GM19455 (cell line): ENCODE measurements around the gene RHOBTB1.
"Not testable (repeated sequence)": the region's sequence is repeated elsewhere in the genome, so short reads cannot be mapped to it uniquely, and the experiment has no call there.

Source experiments
- ATAC-seq: cut with Tn5 transposase; IDR thresholded peaks from one replicate; pipeline ENCODE4 v1.9.1; 2021; ENCODE audit not compliant: unreplicated experiment

Gene RHOBTB1

DNA sequence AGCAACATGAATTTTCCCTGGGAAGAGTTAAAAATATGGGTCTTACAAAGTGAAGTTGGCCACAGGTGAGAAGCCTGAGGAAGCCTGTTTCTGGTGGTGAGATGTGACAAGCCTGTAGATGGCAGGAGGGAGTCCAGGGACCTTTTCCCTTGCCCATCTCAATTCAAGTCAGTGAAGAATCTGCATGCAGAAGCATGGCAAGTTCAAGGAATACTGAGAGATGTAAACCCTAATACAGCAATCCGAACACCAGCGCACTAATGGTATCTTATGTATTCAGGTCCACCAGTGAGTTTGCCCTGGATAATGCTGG lies 73.6 kb downstream of the RHOBTB1 start:
- no peak for ATAC-seq

DNA sequence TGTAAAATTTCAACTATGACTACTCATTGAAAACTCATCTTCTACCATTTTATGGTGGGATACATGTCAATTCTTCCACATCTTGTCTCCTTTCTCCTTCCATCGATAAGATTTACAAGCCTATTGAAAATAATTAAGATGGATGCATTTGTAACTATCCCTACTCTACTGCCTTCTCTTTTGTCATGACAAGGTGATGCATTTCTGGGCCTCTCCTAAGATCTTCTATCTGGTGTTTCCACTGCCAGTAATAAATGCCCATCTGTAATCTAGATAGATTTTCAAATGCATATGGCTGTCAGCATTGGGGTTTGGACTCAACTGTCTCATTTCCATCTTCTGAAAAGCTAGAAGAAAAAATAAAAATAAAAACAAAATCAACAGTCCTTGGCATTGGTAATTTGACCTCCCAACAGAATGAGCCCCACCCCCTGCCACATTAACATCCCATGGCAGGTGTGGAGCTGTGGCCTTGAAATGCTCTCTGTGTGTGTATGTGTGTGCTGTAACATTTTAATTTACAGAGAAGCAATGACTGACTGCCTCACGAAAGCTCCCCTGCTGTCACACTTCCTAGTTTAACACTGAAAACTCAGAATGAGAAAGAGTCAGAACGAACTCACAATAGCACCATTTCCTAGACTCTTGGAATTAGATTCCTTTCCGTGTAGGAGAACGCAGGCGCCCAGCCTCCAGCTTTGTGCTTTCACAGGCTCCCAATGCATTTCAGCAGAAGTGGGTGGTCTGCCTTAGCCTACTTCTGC lies 74.2 kb downstream of the RHOBTB1 start:
- no peak for ATAC-seq

- ATAC-seq: no peak
Measured at GRCh38 chr10:60868946-60869345, 75.0 kb downstream of the RHOBTB1 start.

GRCh38 chr10:60865198-60865783 lies 78.7 kb downstream of the RHOBTB1 start:
- no peak for ATAC-seq

DNA sequence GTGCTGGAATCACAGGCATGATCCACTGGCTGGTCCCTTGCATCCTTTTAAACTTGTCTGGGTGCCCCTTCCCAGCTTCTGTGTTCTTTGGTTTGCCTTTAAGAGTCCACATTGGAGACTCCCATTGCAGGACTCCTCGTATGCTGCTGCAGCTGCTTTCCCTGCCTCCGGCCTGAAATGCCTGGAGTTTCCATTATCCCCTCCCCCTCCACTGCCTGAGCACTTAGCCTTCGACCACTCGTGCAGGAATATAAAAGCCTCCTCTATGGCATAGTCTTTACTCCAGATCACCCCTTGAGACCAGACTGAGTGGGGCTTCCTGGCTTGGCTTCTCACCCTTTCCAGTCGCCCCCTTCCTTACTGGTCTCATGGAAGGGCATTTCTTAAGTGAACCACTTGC lies 80.2 kb downstream of the RHOBTB1 start:
- no peak for ATAC-seq

- no peak for ATAC-seq
Measured at GRCh38 chr10:60862517-60862916, 81.5 kb downstream of the RHOBTB1 start.

GRCh38 chr10:60856405-60856804 lies 87.6 kb downstream of the RHOBTB1 start:
- no peak for ATAC-seq

- no peak for ATAC-seq
Measured at GRCh38 chr10:60853637-60854036, 90.3 kb downstream of the RHOBTB1 start.

GRCh38 chr10:60853107-60853506 lies 90.9 kb downstream of the RHOBTB1 start:
- no peak for ATAC-seq

- no peak for ATAC-seq
Measured at GRCh38 chr10:60849740-60850139, 94.2 kb downstream of the RHOBTB1 start.

GRCh38 chr10:60849217-60849616 lies 94.8 kb downstream of the RHOBTB1 start:
- no peak for ATAC-seq

DNA sequence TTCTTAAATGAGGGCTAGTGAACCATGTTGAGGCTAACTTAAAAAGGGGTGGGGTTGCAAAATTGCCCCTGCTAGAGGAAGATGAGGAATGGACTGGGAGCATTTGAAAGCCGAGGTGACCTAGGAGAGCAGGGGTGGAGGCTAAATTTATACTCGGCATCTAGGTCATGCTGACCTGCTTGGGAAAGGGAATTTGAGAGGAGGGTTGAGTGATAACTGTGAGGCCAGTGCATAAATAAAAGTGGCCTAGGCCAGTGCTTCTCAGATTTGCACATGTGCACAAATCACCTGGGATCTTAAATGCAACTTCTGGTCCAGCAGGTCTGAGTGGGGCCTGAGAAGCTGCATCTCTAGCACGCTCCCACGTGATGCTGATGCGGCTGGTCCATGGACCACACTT lies 95.3 kb downstream of the RHOBTB1 start:
- ATAC-seq: no peak

DNA sequence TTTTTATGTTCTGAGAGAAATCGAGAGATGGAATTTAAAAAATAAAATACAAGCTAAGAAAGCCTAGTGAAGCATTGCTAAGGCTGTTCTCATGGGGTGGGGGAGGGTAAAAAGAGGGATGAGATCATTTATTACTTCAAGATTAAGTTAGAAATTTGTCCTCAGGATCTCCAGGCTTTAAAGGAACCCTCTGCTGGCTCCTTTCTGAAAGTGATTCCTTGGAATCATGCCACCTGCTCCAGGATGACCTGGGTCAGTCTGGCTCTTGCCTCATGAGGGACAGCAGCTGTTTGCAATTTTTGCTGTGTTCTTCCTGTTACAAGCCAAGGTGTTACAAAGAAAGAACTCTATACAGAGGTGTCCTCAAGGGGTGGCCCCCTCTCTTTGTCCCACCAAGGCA lies 95.9 kb downstream of the RHOBTB1 start:
- ATAC-seq: no peak

DNA sequence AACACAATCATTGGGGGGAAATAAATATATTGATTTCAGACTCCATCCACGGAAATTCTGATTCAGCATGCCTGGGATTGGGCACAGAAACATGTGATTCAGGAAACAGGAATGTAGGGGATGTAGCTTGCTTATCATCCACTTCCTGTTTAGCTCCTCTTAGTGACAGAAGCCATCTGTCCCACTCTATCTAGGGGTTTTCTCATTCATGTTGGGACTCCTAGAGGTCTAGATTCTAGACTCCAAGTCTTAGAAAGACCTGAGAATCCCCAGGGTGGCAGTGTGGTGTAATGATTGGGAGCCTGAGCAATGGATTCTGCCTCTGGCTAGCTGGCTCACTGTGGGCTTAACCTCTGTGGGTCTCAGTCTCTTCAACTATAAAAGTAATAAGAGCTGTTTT lies 97.8 kb downstream of the RHOBTB1 start:
- ATAC-seq: no peak

- no peak for ATAC-seq
Measured at GRCh38 chr10:60845038-60845437, 98.9 kb downstream of the RHOBTB1 start.

DNA sequence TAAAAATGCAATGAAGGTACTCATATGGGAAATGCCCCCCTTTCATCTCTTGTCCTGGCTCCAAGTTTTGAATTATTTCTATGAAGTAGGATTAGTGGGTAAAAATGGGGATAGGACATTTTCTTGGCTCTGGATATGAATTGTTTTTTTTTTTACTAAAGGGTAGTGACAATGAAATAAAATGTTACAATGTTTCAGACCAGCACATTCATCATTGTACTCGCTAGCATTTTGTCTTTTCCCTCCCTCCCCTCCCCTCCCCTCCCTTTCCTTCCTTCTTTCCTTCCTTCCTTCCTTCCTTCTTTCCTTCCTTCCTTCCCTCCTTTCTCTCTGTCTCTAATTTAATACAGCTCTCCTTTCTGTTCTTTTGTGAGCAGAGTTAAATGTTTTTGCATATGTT lies 101.3 kb downstream of the RHOBTB1 start:
- no peak for ATAC-seq

- not testable (repeated sequence) for ATAC-seq
Measured at GRCh38 chr10:60841227-60841626, 102.8 kb downstream of the RHOBTB1 start.

DNA sequence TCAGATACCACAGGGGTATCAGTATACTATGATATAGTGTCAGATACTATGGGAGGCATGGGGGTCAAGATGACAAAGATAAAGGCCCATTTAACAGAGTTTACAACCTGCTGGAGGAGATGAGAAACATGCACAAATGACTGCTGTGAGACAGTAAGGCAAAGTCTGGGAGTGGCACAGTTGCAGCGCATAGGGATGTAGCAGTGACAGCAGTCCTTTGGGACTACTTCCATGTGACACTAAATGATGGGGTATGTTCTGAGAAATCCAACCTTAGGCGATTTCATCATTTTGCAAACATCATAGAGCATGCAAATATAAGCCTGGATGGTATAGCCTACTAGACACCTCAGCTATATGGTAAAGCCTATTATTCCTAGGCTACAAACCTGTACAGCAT lies 108.9 kb downstream of the RHOBTB1 start:
- no peak for ATAC-seq

DNA sequence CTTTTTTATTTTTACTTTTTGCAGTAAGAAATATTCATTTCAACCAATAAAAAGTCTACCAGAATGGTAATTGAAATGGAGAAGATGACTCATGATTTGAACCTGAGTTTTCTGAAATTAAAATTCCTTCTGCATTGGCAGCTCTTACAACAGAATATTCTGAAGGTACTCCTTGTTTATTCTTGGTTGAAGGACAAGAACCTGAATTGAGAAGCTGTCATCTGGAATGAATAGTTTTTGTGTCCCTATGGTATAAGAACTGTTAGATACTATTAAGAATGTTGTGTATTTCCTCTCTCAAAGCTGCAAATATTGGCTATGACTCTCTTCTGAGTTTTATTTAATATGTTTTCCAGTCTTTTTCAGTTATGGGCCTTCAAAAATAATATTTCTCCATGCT lies 109.6 kb downstream of the RHOBTB1 start:
- ATAC-seq: no peak

GRCh38 chr10:60832136-60832535 lies 111.8 kb downstream of the RHOBTB1 start:
- not testable (repeated sequence) for ATAC-seq

- no peak for ATAC-seq
Measured at GRCh38 chr10:60828489-60828852, 115.5 kb downstream of the RHOBTB1 start.

DNA sequence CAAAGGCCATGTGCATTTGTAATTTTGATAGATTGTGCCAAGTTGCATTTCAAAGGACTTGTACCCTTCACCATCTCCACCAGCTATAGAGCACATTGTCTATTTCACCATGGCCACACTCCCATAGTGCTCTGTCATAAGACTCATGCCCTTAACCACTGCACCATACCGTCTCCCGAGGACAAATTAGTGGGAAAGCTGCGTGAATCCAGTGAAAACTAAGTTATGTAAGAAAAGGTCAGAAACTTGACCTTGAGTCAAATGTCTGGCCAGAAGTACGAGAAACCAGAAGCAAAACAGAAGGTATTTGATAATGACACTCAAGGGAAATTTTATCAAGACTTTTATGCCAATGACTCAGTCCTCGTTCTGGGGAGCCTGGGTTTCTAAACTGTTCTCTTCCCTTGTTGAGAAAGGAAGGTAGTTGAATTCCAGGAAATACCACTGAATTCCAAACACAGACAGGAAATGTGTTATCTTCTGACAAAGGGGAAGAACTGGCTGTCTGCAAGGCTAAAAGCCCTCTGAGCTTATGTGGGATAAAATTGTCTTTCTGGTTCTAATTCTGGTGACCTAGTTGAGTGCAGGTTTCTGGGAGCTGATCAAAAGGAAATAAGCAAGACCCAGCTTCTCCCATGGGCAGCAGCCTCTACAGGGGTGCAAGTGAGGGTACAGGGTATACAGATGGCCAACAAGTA lies 116.0 kb downstream of the RHOBTB1 start:
- no peak for ATAC-seq
